NB4 (cell line): ENCODE measurements around the gene CPNE4.

Experiments
- TF ChIP-seq, protein P1 (sequence below): IDR thresholded peaks from one replicate; pipeline ENCODE4 v1.5.1; 2012; ENCODE audit warnings: low read depth, low read length
- TF ChIP-seq, protein P2 (sequence below): IDR thresholded peaks from 2 replicates; pipeline ENCODE4 v1.6.1; 2011; ENCODE audit warnings: low read depth, low read length

DNA sequence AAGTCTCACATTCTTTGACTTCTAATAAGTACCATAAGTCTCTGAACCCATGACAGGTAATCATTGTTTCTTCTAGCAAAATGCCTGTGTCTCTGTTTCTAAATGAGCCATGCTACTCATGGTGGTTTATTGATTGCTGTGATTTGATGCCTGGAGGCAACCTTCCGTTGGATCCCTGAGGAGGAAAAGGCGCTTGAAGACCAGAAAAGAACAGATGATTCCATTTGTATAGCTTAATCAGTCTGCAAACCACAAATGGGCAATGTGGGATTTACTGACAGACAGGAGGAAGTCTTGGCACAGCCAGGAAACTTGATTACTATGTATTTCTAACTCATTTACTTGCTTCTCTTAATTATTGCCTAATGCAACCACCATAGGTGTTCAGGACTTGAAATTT, 428.9 kb downstream of the CPNE4 start:
- TF ChIP-seq, protein P1, sequence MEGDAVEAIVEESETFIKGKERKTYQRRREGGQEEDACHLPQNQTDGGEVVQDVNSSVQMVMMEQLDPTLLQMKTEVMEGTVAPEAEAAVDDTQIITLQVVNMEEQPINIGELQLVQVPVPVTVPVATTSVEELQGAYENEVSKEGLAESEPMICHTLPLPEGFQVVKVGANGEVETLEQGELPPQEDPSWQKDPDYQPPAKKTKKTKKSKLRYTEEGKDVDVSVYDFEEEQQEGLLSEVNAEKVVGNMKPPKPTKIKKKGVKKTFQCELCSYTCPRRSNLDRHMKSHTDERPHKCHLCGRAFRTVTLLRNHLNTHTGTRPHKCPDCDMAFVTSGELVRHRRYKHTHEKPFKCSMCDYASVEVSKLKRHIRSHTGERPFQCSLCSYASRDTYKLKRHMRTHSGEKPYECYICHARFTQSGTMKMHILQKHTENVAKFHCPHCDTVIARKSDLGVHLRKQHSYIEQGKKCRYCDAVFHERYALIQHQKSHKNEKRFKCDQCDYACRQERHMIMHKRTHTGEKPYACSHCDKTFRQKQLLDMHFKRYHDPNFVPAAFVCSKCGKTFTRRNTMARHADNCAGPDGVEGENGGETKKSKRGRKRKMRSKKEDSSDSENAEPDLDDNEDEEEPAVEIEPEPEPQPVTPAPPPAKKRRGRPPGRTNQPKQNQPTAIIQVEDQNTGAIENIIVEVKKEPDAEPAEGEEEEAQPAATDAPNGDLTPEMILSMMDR = no peak
- TF ChIP-seq, protein P2, sequence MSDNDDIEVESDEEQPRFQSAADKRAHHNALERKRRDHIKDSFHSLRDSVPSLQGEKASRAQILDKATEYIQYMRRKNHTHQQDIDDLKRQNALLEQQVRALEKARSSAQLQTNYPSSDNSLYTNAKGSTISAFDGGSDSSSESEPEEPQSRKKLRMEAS = no peak
